Jurkat, Clone E6-1 (cell line): ENCODE measurements around the gene NXPH1.

ENCODE experiments used
- DNase-seq: peaks from one replicate; pipeline ENCODE4 v3.0.0-alpha.2; 2011; ENCODE audit warnings: low read depth, low spot score
- H3K4me3 ChIP-seq: 2 replicates; pipeline ENCODE4 v1.5.1; 2011; ENCODE audit warnings: mild to moderate bottlenecking, low read length, control low read depth, moderate library complexity

The NXPH1 gene

DNA sequence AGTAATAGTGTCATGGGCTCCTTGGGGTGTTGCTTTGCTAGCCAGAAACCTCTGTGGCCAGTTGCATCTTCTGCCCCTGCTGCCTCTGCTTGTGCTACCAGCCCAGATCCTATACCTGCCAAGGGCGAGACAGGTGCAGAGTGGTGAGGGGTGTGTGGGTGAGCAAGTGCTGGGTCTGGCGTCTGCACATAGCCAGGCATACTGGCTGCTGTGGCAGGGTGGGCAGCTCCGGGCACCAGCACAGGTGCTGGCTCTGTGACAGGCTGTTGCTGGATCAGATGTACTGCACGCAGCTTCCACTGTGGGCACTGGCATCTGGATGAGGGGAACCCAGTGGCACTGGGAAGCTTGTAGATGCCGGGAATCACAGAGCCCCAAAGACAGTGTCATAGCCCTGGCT, 148.4 kb downstream of the NXPH1 start:
- H3K4me3 ChIP-seq: no peak overlapping the region
- no peak for DNase-seq

DNA sequence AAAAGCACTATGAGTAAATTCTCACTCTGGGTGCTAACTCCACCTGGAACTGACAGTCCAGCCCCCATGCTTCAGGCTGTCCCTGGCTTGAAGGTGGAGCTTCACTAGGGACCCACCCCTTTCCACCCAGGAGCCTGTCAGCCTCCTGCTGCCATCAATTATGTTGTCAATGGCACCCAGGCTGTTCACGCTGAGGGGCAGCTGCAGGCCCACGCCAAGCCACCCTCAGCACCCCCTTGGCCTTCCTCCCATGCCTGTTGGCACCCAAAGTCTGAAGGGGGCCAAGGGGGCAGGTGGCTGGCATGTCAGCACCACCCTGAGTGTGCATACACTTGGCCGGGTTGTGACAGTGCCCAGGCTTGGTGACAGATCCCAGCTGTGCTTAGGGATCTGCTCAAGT, 149.3 kb downstream of the NXPH1 start:
- DNase-seq: no peak

DNA sequence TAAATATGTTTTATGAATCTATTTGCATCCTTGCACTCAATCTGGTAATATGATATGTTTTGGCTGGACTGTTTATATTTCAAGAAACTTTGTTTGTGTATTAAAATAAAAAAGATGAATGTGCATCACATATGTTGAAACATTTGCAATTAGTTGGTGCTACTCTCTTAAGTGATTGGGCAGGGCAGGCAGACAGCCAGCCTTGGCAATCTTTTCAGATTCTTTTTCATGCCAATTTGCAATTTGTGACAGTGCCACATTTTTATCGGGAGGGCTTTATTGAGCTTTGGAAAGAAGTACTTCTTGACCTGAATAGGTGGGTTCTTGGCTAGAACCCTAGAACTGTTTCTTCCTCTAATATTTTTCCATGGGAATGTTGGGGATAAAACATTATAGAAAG, 152.2 kb downstream of the NXPH1 start:
- no peak for DNase-seq
- no peak overlapping the region for H3K4me3 ChIP-seq

More for the DNA sequence above, 149.3 kb downstream of the NXPH1 start:
- no peak overlapping the region for H3K4me3 ChIP-seq

DNA sequence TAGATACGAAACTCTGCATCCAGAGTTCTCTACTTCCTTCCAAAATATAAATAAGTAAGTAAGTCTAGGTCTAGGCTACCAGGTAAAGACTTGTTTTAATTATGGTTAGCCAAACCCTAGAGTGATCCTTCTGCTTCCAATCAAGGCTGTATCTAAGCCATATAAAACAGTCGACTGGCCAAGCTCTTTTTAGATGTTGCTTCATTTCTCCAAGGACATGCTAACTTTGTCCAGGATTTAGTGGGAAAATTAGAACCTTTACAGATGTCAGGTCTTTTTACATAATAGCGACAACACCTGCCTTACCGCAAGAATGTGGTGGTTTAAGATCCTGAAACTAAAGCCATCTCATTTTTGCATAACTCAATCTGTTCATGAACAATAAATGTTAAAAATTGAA, 156.8 kb downstream of the NXPH1 start:
- no peak overlapping the region for H3K4me3 ChIP-seq
- DNase-seq: no peak

DNA sequence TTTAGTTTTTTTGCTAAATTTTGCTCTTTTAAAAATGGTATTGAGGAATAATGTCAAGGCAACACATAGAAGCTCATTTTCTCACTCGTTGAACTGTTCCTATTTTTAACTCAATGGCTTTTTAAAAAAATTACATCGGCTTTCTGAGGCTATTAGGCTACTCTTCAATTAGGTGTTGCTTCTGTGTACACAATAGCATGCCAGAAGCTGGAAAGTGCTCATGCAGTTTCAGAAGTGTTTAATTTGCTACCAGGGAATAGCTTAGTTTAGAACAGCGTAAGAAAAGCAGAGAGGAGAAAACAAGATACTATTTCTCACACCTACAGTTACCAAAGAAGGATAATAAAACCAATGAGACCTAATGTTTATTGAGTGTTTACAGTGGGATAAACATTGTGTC, 157.4 kb downstream of the NXPH1 start:
- no peak overlapping the region for H3K4me3 ChIP-seq
- no peak for DNase-seq

DNA sequence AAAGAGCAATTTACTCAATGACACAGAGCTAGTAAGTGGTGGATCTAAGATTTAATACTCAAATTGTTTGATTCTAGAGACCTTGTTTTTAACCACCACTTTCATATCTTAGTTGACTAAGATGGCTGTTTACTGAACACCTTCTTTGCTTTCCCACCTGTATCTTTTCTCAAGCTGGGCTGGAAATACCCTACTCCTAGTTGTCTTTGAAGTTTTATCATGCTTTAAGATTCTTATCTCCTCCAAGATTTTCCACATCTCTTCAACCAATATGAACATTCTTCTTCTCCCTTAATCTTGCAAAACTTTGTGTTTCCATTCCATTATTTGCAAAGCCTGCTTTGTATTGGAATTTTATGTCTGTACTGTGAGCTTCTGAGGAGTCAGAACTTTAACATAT, 157.9 kb downstream of the NXPH1 start:
- no peak for DNase-seq
- no peak overlapping the region for H3K4me3 ChIP-seq

DNA sequence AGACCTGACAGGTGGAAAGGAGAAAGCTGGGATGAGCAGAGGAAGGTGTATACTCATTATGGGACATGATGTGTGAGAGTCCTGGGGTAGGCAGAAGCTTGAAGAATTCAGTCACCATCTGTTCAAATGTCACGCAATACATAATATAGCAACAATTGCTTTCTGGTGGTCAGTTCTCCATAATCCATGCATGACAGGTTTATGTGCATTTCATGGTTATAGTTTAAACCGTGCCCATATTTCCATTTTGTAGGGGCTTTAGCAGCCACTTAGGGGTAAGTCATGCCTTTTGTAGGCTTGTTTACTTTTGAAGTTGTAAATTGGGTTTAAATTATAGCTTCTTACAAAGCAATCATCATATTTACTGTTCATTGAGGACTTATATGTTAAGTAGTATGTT, 158.8 kb downstream of the NXPH1 start:
- no peak for DNase-seq
- no peak overlapping the region for H3K4me3 ChIP-seq

DNA sequence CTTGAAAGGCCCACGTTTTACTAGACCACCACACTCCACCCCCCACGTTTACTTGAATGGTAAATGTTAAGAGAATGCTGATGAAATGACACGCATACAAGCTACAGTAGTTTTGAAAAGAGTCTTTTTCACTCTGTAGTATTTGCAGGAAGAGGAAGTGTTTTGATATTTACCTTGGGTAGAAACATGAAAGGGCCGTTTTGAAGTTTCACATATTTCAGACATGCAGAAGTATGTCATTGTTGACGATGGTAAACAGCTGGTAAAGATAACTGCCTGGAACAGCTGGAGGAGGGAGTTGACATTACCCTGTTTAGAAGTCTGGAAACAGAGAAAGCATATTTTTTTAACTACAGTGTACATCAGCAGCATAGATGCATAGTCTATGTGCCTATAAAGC, 160.7 kb downstream of the NXPH1 start:
- H3K4me3 ChIP-seq: no peak overlapping the region
- peak; percentile 14 for DNase-seq

DNA sequence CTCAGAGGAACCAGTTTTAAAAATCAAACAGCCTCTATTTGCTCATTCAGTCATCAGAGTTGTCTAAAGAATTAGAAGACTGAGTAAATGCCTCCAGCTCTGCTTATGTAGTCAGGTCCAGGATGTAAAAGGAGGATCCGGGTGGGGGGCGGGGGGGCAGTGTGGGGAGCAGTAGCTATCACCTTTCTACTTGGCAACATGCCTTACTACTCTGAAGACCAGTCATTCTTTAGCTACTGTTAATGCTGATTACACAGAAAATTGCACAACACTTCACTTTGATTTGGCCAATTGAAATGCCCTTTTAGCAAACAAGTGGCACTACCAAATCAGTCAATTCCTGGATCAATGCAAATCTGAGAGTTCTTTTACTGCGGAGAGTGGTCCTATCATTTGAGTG, 164.2 kb downstream of the NXPH1 start:
- DNase-seq: no peak
- H3K4me3 ChIP-seq: no peak overlapping the region

DNA sequence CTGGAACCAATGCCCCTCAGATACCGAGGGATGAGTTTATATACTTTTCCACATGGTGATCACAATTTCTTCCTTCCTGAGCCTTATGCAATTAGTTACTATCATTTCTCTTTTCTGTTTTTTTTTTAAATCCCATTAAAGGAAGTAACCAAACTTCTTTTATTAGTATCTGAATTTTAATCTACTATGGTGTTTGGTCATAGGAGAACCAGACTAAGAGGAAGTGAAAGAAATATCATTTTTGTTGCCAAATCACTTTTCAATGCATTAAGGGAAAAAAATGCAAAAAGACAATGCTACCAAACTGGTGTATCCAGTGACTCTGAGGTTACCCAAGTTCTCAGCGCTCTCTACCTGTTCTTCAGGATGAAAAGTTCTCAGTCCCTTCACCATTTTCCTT, 167.7 kb downstream of the NXPH1 start:
- H3K4me3 ChIP-seq: no peak overlapping the region
- no peak for DNase-seq

DNA sequence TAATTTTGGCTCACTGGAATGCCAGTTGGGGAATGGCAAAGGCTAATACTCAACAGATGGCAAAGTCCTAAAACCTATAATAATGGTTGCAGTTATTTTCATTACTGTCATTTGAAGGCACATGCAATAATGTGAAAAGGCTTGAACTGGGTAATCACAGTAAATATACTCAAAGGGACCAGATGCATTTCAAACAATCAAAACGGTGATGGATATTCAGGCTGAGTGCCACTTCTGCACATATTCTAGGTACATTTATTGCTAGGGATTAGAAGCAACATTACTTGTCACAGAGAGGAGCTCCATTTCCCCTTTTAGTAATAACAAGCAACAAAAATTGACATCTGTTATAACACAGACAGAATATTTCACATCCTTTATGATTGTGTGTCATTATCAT, 171.8 kb downstream of the NXPH1 start:
- H3K4me3 ChIP-seq: no peak overlapping the region
- DNase-seq: no peak

DNA sequence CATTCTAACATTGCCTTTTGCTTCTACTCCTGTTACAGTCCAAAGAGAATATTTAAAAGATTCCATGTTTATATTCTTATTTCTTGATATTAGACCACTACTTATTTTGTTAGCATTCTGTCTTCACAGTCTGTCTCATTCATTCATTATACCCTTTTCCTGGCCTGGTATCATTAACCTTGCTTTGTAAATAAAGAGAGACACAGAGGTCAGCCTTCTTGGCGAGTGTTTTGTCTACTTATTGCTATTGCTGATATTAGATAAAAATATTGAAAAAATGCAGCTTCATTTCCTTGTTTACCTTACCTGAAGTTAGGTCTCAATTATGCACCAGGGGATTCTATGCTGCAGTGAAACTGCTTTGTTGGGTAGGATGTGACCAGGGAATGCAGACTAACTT, 179.2 kb downstream of the NXPH1 start:
- no peak overlapping the region for H3K4me3 ChIP-seq
- DNase-seq: no peak

DNA sequence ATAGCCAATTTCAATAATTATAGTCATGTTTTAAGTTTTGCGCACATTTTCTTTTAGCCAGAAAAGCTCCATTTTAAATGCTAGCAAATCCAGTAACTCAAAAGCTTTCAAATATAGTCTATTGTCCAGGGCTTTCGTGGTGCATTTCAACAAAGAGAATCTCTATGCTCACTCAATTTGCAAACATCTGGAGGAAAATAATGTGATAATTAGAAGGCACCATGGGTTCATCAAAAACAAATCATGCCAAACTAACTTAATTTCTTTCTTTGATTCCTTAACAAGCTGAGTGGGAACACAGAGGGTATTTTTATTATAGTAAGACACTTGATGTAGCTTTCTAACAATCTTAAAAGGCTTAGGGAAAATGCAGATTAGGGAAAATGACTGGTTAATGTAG, 179.8 kb downstream of the NXPH1 start:
- no peak overlapping the region for H3K4me3 ChIP-seq
- DNase-seq: no peak

DNA sequence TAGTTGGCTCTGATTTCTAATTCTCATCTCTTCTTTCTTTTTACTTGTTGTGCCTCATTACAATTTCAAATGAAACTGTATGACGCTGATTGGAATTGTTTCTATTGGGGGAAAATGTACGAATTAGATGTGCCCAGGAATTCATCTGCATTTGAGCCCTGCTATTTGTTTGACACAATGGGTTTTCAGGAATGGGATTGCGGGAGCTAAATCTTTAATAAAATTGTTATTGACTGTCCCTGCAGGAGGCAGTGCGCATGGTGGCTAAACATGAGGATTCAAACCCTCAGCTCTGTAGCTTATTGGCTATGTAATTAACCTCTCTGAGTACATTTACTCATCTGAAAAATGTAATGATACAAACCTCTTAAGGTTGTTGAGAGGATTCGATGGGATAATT, 181.6 kb downstream of the NXPH1 start:
- DNase-seq: no peak
- H3K4me3 ChIP-seq: no peak overlapping the region

DNA sequence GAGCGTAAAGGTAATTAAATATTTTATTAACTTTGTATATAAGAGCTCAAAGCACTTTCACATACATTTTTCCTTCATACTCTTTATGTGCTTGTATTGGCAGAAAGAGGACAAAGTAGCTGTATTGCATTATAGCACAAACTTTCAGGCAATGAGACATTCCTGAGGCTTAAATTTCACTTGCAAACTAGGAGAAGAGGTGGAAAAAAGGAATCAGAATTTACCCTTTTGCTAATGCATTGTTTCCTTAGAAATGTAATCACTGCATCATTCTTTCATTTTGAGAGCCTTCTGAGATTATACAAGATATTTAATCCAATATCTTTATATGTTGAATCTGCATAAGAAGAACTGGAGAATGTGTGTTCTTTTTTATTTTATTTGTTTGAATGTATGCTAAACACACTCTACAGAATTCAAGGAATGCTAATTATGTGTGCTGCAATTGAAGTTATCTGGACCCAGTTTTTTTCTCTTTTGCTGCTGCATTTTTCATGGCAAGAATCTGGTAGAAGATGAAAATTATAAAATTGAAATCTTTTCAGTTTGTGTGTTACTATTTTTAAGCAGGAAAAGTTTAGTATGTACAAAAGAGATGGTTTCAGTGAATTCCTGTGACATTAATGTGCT, 185.1 kb downstream of the NXPH1 start:
- no peak overlapping the region for H3K4me3 ChIP-seq
- DNase-seq: no peak

DNA sequence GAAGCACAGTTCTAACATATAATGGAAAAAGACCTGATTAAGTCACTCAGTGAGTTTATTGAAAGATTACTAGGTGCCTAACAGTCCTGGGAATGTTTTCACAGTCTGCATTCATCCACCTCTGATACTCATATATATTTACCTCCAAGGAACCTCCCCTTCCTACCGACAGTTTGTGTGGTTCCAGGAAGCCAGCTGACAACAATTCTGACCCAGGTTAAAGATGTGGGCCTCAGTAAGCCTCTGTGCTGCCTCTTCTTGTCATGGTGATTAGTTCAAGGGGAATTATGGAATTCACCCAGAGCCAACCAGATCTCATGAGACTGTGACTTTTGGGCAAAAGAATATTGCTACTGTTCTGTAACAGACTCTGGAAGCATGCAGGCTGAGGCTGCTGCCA, 186.8 kb downstream of the NXPH1 start:
- DNase-seq: no peak
- H3K4me3 ChIP-seq: no peak overlapping the region

DNA sequence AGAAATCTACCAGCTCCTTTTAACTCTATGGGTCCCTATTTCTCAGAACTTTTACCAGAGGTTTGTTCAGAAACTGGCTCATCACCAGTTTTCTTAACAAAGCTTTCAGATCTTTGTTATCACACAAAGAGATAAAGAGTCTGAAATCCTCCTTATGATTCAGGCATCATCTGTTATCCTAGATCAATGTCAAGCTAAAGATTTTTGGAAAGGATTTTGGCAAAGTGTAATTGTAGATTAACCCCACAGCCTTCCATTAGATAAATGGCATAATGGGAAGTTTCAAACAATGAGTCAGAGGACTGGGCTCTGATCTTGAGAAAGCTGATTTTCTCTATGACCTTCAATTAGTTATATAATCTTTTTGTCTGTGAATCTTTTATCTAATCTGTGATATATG, 192.2 kb downstream of the NXPH1 start:
- H3K4me3 ChIP-seq: no peak overlapping the region
- DNase-seq: no peak

DNA sequence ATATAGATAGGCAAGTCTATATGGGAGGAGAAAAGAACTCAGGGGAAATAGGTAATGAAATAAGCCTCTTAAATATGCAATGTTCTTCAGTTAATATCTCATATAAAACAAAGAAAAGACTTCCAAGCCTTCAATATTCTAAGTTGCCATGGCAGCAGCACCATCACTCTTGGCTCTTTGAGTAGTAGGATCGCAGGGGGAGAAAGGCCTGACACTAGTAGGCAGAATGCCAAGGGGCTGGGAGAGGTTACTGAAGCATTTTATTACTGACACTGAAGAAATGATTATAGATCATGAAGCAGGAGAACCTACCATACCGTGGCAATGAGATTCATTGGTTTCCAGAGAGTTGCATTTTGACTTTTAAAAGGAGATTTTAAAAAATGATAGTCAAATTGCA, 193.9 kb downstream of the NXPH1 start:
- H3K4me3 ChIP-seq: no peak overlapping the region
- DNase-seq: no peak

DNA sequence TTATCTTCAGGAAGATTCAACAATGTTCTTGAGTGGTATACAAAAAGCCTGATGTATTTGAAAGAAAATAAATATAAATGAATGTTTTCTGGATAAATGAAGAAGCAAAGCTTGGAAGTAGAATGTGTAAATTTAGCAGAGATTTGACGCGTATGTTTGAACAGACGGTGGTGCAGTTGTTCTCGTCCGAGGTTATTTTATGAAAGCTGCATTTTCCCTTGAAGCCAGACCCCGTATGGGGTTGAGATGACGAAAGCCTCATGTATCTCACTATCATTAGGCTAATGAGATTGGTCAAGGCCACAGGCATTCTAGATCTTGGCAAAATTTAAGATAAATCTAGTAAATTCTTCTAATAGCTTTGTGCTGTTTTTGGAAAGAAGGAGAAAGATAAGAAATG, 195.2 kb downstream of the NXPH1 start:
- H3K4me3 ChIP-seq: no peak overlapping the region
- DNase-seq: no peak

DNA sequence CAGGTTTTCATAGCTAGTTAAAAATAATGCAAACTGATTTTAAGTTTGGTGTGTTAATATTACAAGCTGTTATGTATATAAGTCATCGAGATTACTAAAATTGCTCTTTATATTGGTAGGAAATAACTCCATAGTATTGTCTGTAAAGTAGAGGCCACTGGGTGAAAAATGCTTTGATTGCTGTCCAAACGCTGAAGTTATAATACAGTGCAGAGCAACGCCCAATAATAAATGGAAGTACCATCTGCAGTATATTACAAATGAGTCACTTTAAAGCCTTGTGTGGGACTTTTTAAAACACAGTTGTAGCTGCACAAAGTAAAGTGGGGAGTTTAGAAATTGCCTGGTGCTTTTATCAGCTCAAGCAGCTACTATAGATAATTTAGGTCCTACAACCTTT, 196.1 kb downstream of the NXPH1 start:
- H3K4me3 ChIP-seq: no peak overlapping the region
- DNase-seq: no peak

DNA sequence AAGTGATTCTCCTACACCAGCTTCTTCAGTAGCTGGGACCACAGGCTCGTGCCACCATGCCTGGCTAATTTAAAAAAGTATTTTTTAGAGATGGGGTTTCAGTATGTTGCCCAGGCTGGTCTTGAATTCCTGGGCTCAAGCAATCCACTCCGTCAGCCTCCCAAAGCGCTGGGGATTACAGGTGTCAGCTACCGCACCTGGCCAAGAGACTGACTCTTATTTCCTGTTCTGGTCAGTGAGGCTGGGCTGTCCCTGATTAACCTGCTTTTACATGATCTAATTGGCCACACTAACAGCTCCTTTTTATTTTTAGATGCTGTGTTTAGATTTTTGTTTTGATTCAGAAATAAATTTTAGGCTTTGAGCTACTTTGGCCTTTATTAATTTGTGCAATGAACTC, 203.9 kb downstream of the NXPH1 start:
- DNase-seq: no peak
- H3K4me3 ChIP-seq: no peak overlapping the region

DNA sequence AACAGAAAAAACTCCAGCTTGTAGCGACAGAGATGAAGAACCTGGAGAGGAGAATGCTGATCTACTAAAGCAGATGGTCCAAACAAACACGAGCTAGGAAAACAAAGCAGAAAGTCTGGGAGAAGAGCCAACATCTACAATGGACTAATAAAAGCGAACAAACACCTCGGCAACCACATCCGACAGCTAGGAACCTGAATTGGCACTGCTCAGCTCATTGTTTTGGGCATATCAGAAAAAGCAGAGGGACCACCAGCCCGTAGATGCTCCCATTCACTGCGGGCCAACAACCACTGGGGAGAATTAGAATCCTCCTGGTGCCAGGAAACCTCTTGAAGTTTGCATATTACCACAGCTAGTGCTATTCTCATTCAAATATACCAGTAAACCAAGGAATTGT, 204.7 kb downstream of the NXPH1 start:
- no peak overlapping the region for H3K4me3 ChIP-seq
- DNase-seq: no peak
